Measurements from ENCODE around the gene HSPH1. TPM values are rescaled to one million over a fixed set of nuclear protein-coding genes. Genes with fewer than 3 reads are reported as not detected.
"Not testable (repeated sequence)": the region's sequence is repeated elsewhere in the genome, so short reads cannot be mapped to it uniquely, and the experiment has no call there.

HSPH1 gene
- total RNA-seq, 1 donor from 2014 or later: 61.5 TPM

GRCh38 chr13:31124204-31124603, 37.5 kb downstream of the HSPH1 start:
- ATAC-seq: no peak

GRCh38 chr13:31122544-31123260, 39.0 kb downstream of the HSPH1 start:
- no peak for ATAC-seq

- no peak for ATAC-seq
Observed at GRCh38 chr13:31122143-31122542, 39.6 kb downstream of the HSPH1 start.

- peak; percentile 56 for ATAC-seq
Observed at GRCh38 chr13:31121379-31122140, 40.1 kb downstream of the HSPH1 start.

GRCh38 chr13:31119966-31120700, 41.6 kb downstream of the HSPH1 start:
- ATAC-seq: no peak

GRCh38 chr13:31119526-31119925, 42.2 kb downstream of the HSPH1 start:
- ATAC-seq: no peak

- peak; percentile 68 for ATAC-seq
Observed at GRCh38 chr13:31116224-31116623, 45.5 kb downstream of the HSPH1 start.

- ATAC-seq: peak; percentile 89
Observed at GRCh38 chr13:31115616-31116015, 46.1 kb downstream of the HSPH1 start.

GRCh38 chr13:31114641-31115040, 47.1 kb downstream of the HSPH1 start:
- ATAC-seq: no peak

GRCh38 chr13:31111136-31111535, 50.6 kb downstream of the HSPH1 start:
- no peak for ATAC-seq

- no peak for ATAC-seq
Observed at GRCh38 chr13:31110617-31111016, 51.1 kb downstream of the HSPH1 start.

- ATAC-seq: no peak
Observed at GRCh38 chr13:31110169-31110568, 51.5 kb downstream of the HSPH1 start.

GRCh38 chr13:31107109-31107508, 54.6 kb downstream of the HSPH1 start:
- no peak for ATAC-seq

GRCh38 chr13:31105856-31106255, 55.8 kb downstream of the HSPH1 start:
- ATAC-seq: no peak

- ATAC-seq: no peak
Observed at GRCh38 chr13:31105020-31105795, 56.5 kb downstream of the HSPH1 start.

- no peak for ATAC-seq
Observed at GRCh38 chr13:31102905-31103304, 58.8 kb downstream of the HSPH1 start.

- no peak for ATAC-seq
Observed at GRCh38 chr13:31101472-31102170, 60.1 kb downstream of the HSPH1 start.

- ATAC-seq: no peak
Observed at GRCh38 chr13:31100721-31101120, 61.0 kb downstream of the HSPH1 start.

GRCh38 chr13:31097911-31098434, 63.7 kb downstream of the HSPH1 start:
- ATAC-seq: not testable (repeated sequence)

GRCh38 chr13:31096654-31097302, 64.9 kb downstream of the HSPH1 start:
- peak; percentile 55 for ATAC-seq

Data from esophagus mucosa (tissue), 1 donor.